PC-9 (cell line): ENCODE measurements around the gene MT1B.

ENCODE experiments used
- EZH2 ChIP-seq: fragments of 200-600 bp; sonication (generic); IDR thresholded peaks from 2 replicates; pipeline ENCODE4 v1.8.0; 2017; ENCODE audit warnings: antibody characterized with exemption, low read depth
- TF ChIP-seq, protein P1 (sequence below): fragments of 200-600 bp; sonication (generic); conservative IDR thresholded peaks from 2 replicates; pipeline ENCODE4 v1.6.1; 2017; ENCODE audit warnings: mixed run types, antibody characterized with exemption, mild to moderate bottlenecking, moderate library complexity

DNA sequence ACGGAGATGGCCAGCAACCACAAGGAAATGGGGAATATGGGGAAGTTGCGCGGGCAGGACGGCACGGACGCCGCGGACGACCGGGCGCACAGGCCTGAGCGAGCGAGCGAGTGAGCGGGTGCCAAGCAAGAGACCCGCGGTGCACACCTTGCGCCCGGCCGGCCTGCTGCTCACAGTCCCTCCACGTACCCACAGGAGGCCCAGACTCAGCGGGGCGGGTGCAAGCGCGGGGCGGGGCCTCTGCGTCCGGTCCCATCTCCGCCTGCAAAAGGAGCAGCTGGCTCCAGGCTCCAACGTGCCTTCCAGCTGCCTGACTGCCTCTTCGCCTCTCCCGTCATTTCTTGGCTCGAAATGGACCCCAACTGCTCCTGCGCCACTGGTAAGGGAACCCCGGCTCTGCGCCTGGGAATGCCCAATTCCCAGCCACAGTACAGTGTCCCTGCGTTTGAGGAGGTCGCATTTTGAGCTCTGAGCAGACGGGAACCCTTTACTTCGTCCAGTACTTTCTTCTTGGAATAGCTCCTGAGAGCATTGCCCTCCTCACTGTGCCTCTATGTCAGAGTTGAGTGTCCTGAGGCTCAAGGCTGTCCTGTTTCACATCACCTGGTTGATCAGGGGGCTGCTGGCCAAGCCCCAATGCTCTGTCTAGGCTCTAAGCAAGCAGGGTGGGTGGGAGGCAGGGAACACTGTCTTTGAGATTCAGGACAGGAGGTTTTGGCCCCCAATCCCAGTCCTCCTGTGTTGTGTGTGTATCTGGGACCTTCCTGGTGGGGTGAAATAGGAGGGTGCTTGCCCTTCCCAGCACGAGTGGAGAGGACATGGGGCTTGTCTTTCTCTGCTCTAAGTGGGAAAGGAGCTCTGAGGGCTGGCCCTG, 34.2 kb upstream of the MT1B start:
- no peak for TF ChIP-seq EZH2
- TF ChIP-seq, protein P1, sequence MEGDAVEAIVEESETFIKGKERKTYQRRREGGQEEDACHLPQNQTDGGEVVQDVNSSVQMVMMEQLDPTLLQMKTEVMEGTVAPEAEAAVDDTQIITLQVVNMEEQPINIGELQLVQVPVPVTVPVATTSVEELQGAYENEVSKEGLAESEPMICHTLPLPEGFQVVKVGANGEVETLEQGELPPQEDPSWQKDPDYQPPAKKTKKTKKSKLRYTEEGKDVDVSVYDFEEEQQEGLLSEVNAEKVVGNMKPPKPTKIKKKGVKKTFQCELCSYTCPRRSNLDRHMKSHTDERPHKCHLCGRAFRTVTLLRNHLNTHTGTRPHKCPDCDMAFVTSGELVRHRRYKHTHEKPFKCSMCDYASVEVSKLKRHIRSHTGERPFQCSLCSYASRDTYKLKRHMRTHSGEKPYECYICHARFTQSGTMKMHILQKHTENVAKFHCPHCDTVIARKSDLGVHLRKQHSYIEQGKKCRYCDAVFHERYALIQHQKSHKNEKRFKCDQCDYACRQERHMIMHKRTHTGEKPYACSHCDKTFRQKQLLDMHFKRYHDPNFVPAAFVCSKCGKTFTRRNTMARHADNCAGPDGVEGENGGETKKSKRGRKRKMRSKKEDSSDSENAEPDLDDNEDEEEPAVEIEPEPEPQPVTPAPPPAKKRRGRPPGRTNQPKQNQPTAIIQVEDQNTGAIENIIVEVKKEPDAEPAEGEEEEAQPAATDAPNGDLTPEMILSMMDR = no peak
